ENCODE measurements around the gene NKD1.

Gene NKD1

GRCh38 chr16:50638816-50639670 is 90.8 kb downstream of the NKD1 start:
- H3F3A ChIP-seq (ENCODE audit: low read depth): no peaks in the 10 kb centered on the region
- H3K9me3 ChIP-seq (ENCODE audit: insufficient read depth, low read depth, low read length): no peaks in the 10 kb centered on the region
- no peaks in the 10 kb centered on the region for H3K36me3 ChIP-seq (ENCODE audit: insufficient read depth, low read length)
- H3K4me2 ChIP-seq (ENCODE audit: low read depth, low read length, poor library complexity, severe bottlenecking): no peak overlapping the region
- no peaks in the 10 kb centered on the region for H3K79me2 ChIP-seq (ENCODE audit: insufficient read depth, low read length)
- H4K20me1 ChIP-seq (ENCODE audit: insufficient read depth, low read length, poor library complexity, severe bottlenecking): no peaks in the 10 kb centered on the region
- no peaks in the 10 kb centered on the region for H3K27me3 ChIP-seq (ENCODE audit: insufficient read depth, low read length, poor library complexity, severe bottlenecking)
- no peak overlapping the region for H3K4me3 ChIP-seq (ENCODE audit: low read length, poor library complexity, severe bottlenecking)
- TF ChIP-seq CTCF (conservative IDR thresholded peaks at IDR 0.05; ENCODE audit: low read length) (no peak), EZH2phosphoT487 (IDR thresholded peaks at IDR 0.05; ENCODE audit: borderline replicate concordance) (no peak)
- no peaks in the 10 kb centered on the region for H3K9me2 ChIP-seq (replicated peaks; ENCODE audit: low read depth, low read length)
- peaks cover 4% of the 10 kb centered on the region for H3K4me1 ChIP-seq (ENCODE audit: insufficient read depth, low read length, poor library complexity, severe bottlenecking)
- H3K9ac ChIP-seq (ENCODE audit: low read depth, low read length, poor library complexity, severe bottlenecking): no peak overlapping the region
- no peak overlapping the region for H2AFZ ChIP-seq (ENCODE audit: low read length)

GRCh38 chr16:50640391-50640790 is 92.2 kb downstream of the NKD1 start:
- TF ChIP-seq CTCF (conservative IDR thresholded peaks at IDR 0.05; ENCODE audit: low read length) (no peak), EZH2phosphoT487 (IDR thresholded peaks at IDR 0.05; ENCODE audit: borderline replicate concordance) (no peak)
- Histone ChIP-seq H2AFZ (ENCODE audit: low read length) (no peak overlapping the region), H3K4me2 (ENCODE audit: low read depth, low read length, poor library complexity, severe bottlenecking) (no peak overlapping the region), H3F3A (ENCODE audit: low read depth) (no peaks in the 10 kb centered on the region), H3K4me1 (ENCODE audit: insufficient read depth, low read length, poor library complexity, severe bottlenecking) (peaks cover 4% of the 10 kb centered on the region), H3K9me2 (replicated peaks; ENCODE audit: low read depth, low read length) (no peaks in the 10 kb centered on the region), H3K9me3 (ENCODE audit: insufficient read depth, low read depth, low read length) (no peaks in the 10 kb centered on the region), H3K27me3 (ENCODE audit: insufficient read depth, low read length, poor library complexity, severe bottlenecking) (no peaks in the 10 kb centered on the region), H4K20me1 (ENCODE audit: insufficient read depth, low read length, poor library complexity, severe bottlenecking) (no peaks in the 10 kb centered on the region), H3K9ac (ENCODE audit: low read depth, low read length, poor library complexity, severe bottlenecking) (no peak overlapping the region), H3K79me2 (ENCODE audit: insufficient read depth, low read length) (no peaks in the 10 kb centered on the region), H3K36me3 (ENCODE audit: insufficient read depth, low read length) (no peaks in the 10 kb centered on the region), H3K4me3 (ENCODE audit: low read length, poor library complexity, severe bottlenecking) (no peak overlapping the region)

- Histone ChIP-seq H4K20me1 (ENCODE audit: insufficient read depth, low read length, poor library complexity, severe bottlenecking) (no peaks in the 10 kb centered on the region), H3K9ac (ENCODE audit: low read depth, low read length, poor library complexity, severe bottlenecking) (no peak overlapping the region), H3K9me2 (replicated peaks; ENCODE audit: low read depth, low read length) (no peaks in the 10 kb centered on the region), H3K4me3 (ENCODE audit: low read length, poor library complexity, severe bottlenecking) (no peak overlapping the region), H2AFZ (ENCODE audit: low read length) (no peak overlapping the region), H3K27me3 (ENCODE audit: insufficient read depth, low read length, poor library complexity, severe bottlenecking) (no peaks in the 10 kb centered on the region), H3K79me2 (ENCODE audit: insufficient read depth, low read length) (no peaks in the 10 kb centered on the region), H3K36me3 (ENCODE audit: insufficient read depth, low read length) (no peaks in the 10 kb centered on the region), H3F3A (ENCODE audit: low read depth) (no peaks in the 10 kb centered on the region), H3K9me3 (ENCODE audit: insufficient read depth, low read depth, low read length) (no peaks in the 10 kb centered on the region), H3K4me2 (ENCODE audit: low read depth, low read length, poor library complexity, severe bottlenecking) (no peak overlapping the region), H3K4me1 (ENCODE audit: insufficient read depth, low read length, poor library complexity, severe bottlenecking) (peaks cover 4% of the 10 kb centered on the region)
- TF ChIP-seq CTCF (conservative IDR thresholded peaks at IDR 0.05; ENCODE audit: low read length) (no peak), EZH2phosphoT487 (IDR thresholded peaks at IDR 0.05; ENCODE audit: borderline replicate concordance) (no peak)
Observed at GRCh38 chr16:50640919-50641817, 93.0 kb downstream of the NKD1 start.

Data from Loucy (cell line).